Stomach (tissue), 4 donors: ENCODE measurements around the gene CPVL.

Experiments used
- CTCF ChIP-seq, 7 experiments: fragments of 450-650 bp in 4 of 7; fragments of 200-600 bp in 3 of 7; sonication (generic) in 3 of 7; IDR thresholded peaks; one replicate each; pipeline ENCODE4 v1.5.1; 2016 to 2019; ENCODE audit warnings: antibody characterized with exemption in 7 of 7, control low read depth in 2 of 7, mild to moderate bottlenecking in 1 of 7
- EP300 ChIP-seq: sonication (generic); formaldehyde crosslinking; IDR thresholded peaks from one replicate; pipeline ENCODE4 v1.6.1; 2017; ENCODE audit warnings: antibody characterized with exemption
- POLR2A ChIP-seq, 4 donors: fragments of 450-650 bp; IDR thresholded peaks; one replicate each; pipeline ENCODE4 v1.6.1; 2016; ENCODE audit warnings: antibody characterized with exemption in 4 of 4, control low read depth in 2 of 4, mild to moderate bottlenecking in 1 of 4, moderate library complexity in 1 of 4

- TF ChIP-seq EP300, result no peak
- TF ChIP-seq CTCF (IDR thresholded peaks at IDR 0.05), result no peak
- no peak for TF ChIP-seq POLR2A (IDR thresholded peaks at IDR 0.05)
Observed at GRCh38 chr7:29154076-29154475, 7.7 kb upstream of the CPVL start.
